Fibroblast of lung (primary cell): ENCODE data around the gene TNFRSF18.

ENCODE experiments used
- EZH2 ChIP-seq: IDR thresholded peaks from 2 replicates; pipeline ENCODE4 v1.5.1; 2012; ENCODE audit warnings: low read length, control low read depth, mild to moderate bottlenecking; ENCODE audit errors: missing control alignments
- TF ChIP-seq, protein P1 (sequence below), 2 donors: IDR thresholded peaks in 1 of 2; conservative IDR thresholded peaks in 1 of 2; 1 replicate in 1 of 2; 2 replicates in 1 of 2; pipeline ENCODE4 v1.5.1; 2011 to 2012; ENCODE audit warnings: low read length in 2 of 2, control low read depth in 1 of 2, inconsistent platforms in 1 of 2, low read depth in 1 of 2, mild to moderate bottlenecking in 1 of 2

- TF ChIP-seq, protein P1, sequence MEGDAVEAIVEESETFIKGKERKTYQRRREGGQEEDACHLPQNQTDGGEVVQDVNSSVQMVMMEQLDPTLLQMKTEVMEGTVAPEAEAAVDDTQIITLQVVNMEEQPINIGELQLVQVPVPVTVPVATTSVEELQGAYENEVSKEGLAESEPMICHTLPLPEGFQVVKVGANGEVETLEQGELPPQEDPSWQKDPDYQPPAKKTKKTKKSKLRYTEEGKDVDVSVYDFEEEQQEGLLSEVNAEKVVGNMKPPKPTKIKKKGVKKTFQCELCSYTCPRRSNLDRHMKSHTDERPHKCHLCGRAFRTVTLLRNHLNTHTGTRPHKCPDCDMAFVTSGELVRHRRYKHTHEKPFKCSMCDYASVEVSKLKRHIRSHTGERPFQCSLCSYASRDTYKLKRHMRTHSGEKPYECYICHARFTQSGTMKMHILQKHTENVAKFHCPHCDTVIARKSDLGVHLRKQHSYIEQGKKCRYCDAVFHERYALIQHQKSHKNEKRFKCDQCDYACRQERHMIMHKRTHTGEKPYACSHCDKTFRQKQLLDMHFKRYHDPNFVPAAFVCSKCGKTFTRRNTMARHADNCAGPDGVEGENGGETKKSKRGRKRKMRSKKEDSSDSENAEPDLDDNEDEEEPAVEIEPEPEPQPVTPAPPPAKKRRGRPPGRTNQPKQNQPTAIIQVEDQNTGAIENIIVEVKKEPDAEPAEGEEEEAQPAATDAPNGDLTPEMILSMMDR (conservative IDR thresholded peaks at IDR 0.05 in 1 of 2, IDR thresholded peaks at IDR 0.05 in 1 of 2; ENCODE audit: low read depth in 1 of 2, low read length in 2 of 2): no peak
- no peak for TF ChIP-seq EZH2
Measured at GRCh38 chr1:1182491-1183220, 23.7 kb downstream of the TNFRSF18 start.
